Muscle layer of duodenum (tissue), 2 donors: ENCODE data around the gene TFPT.

Experiments
- H3K27ac ChIP-seq: one replicate; pipeline ENCODE4 v1.7.0; 2013; ENCODE audit warnings: mild to moderate bottlenecking, low read length
- H3K27me3 ChIP-seq: one replicate; pipeline ENCODE4 v1.7.0; 2013; ENCODE audit warnings: low read depth, mild to moderate bottlenecking, control low read depth, low read length
- H3K36me3 ChIP-seq, 2 donors: one replicate each; pipeline ENCODE4 v1.7.0; 2013; ENCODE audit warnings: low read length in 2 of 2, control low read depth in 1 of 2, mild to moderate bottlenecking in 1 of 2; ENCODE audit not compliant: insufficient read depth in 2 of 2, control insufficient read depth in 1 of 2
- H3K4me1 ChIP-seq, 2 donors: one replicate each; pipeline ENCODE4 v1.7.0; 2013; ENCODE audit warnings: low read length in 2 of 2, mild to moderate bottlenecking in 2 of 2, control low read depth in 1 of 2, moderate library complexity in 1 of 2; ENCODE audit not compliant: insufficient read depth in 2 of 2, control insufficient read depth in 1 of 2
- H3K4me3 ChIP-seq, 2 donors: one replicate each; pipeline ENCODE4 v1.7.0; 2013; ENCODE audit warnings: low read length in 2 of 2, low read depth in 1 of 2, mild to moderate bottlenecking in 1 of 2
- H3K9me3 ChIP-seq, 2 donors: one replicate each; pipeline ENCODE4 v1.7.0; 2013; ENCODE audit warnings: low read length in 2 of 2, control low read depth in 1 of 2, mild to moderate bottlenecking in 1 of 2; ENCODE audit not compliant: control insufficient read depth in 1 of 2
- donor health status: healthy.

The TFPT gene

DNA sequence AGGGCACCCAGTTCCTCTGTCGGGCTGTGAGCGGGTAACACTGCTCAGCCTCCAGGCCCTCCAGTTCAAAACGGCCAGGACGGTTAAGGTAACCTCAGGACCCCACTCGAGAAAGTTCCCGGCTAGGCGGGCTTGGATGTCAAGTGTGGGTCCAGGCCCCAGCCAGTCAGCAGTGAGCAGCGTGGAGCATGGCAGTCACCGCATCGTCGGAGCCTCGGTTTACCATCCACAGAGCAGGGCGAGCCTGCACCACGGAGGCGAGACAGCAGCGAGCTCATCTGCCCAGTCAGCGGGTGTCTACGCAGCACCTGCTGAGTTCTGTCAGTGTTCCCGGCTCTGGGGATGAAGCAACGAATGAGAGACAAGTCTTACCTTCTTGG lies 14.2 kb upstream of the TFPT start:
- no peaks in the 10 kb centered on the region for H3K9me3 ChIP-seq
- no peaks in the 10 kb centered on the region for H3K27me3 ChIP-seq
- peaks cover 22 to 72% of the 10 kb centered on the region in 2 donors for H3K36me3 ChIP-seq
- no peak overlapping the region for H3K4me3 ChIP-seq
- H3K4me1 ChIP-seq: no peaks in the 10 kb centered on the region
- H3K27ac ChIP-seq: no peak overlapping the region

DNA sequence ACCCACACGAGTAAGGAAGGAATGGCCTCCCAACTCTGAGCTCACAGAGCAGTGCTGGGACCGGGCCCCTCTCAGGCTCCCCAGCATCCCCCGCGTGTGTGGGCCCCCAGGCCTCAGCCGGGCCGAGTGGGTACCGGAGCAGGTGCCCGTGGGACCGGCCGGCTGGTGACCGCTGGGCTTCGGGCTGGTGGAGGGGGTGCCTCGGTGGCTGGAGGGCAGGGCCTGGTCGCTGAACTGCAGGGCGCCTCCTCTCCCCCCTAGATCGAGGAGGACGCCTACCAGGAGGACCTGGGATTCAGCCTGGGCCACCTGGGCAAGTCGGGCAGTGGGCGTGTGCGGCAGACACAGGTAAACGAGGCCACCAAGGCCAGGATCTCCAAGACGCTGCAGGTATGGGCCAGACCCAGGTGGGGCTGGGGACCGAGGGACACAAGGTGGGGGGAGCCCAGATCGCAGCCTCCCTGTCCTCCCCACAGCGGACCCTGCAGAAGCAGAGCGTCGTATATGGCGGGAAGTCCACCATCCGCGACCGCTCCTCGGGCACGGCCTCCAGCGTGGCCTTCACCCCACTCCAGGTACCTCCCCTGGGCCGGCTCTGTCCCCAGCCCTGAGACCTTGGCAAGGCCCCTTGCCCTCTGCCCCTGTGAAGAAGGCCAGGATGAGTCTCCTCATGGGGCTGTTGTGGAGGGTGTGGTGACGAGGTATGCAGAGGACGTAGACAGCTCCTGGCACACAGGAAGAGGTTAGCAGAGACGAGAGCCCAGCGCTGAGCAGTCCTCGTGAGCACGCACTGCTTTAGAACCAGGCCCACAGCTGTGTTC lies 13.5 kb upstream of the TFPT start:
- H3K4me1 ChIP-seq: no peaks in the 10 kb centered on the region
- H3K9me3 ChIP-seq: no peaks in the 10 kb centered on the region
- H3K4me3 ChIP-seq: no peak overlapping the region
- H3K27me3 ChIP-seq: no peaks in the 10 kb centered on the region
- H3K27ac ChIP-seq: no peak overlapping the region
- H3K36me3 ChIP-seq: peaks cover 27 to 78% of the 10 kb centered on the region in 2 donors

GRCh38 chr19:54128441-54128725 lies 12.9 kb upstream of the TFPT start:
- Histone ChIP-seq H3K4me3 (no peak overlapping the region), H3K4me1 (no peaks in the 10 kb centered on the region), H3K27me3 (no peaks in the 10 kb centered on the region), H3K36me3 (peaks cover 30 to 85% of the 10 kb centered on the region in 2 donors), H3K9me3 (no peaks in the 10 kb centered on the region), H3K27ac (no peak overlapping the region)

GRCh38 chr19:54127688-54128440 lies 12.4 kb upstream of the TFPT start:
- Histone ChIP-seq H3K4me1 (no peaks in the 10 kb centered on the region), H3K27me3 (no peaks in the 10 kb centered on the region), H3K9me3 (no peaks in the 10 kb centered on the region), H3K27ac (no peak overlapping the region), H3K4me3 (no peak overlapping the region), H3K36me3 (peaks cover 30 to 90% of the 10 kb centered on the region in 2 donors)

DNA sequence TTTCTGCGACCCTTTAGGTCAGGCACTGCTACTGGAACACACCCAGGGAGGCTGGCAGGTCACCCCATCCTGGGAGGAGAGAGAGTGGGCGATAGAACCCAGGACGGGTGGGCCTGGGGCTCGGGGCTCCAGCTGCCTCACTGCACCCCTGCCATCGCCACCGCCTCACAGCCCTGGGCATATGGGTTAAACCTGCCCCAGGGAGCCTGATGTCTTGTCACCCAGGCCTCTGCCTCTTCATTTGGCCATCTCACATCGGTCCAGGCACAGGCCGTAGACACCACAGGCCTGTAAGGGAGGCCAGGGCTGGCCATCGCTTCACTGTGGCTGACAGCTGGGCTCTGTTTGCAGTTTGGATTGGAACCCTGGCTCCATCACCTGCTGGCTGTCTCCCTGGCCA lies 10.3 kb upstream of the TFPT start:
- Histone ChIP-seq H3K27me3 (no peaks in the 10 kb centered on the region), H3K4me1 (no peaks in the 10 kb centered on the region), H3K4me3 (no peak overlapping the region), H3K27ac (no peak overlapping the region), H3K36me3 (peaks cover 37 to 94% of the 10 kb centered on the region in 2 donors), H3K9me3 (no peaks in the 10 kb centered on the region)

DNA sequence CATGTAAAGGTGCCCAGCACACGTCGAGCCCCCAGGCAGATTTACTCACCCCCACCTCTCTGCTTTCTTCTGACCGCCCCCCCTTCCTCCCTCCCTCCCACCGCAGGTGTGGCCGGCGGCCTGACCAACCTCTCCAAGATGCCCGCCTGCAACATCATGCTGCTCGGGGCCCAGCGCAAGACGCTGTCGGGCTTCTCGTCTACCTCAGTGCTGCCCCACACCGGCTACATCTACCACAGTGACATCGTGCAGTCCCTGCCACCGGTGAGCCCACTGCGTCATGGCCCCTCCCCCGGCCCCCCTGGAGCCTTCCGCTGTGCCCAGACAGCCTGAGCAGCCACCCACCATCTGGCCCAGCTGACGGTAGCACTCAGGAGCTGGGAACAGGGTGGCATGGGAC lies 8.9 kb upstream of the TFPT start:
- H3K27ac ChIP-seq: no peak overlapping the region
- H3K4me3 ChIP-seq: no peak overlapping the region
- H3K36me3 ChIP-seq: peaks cover 44 to 93% of the 10 kb centered on the region in 2 donors
- no peaks in the 10 kb centered on the region for H3K4me1 ChIP-seq
- H3K27me3 ChIP-seq: no peaks in the 10 kb centered on the region
- no peaks in the 10 kb centered on the region for H3K9me3 ChIP-seq

GRCh38 chr19:54123682-54124081 lies 8.2 kb upstream of the TFPT start:
- H3K27ac ChIP-seq: no peak overlapping the region
- H3K36me3 ChIP-seq: peaks cover 46 to 88% of the 10 kb centered on the region in 2 donors
- no peaks in the 10 kb centered on the region for H3K27me3 ChIP-seq
- no peaks in the 10 kb centered on the region for H3K4me1 ChIP-seq
- H3K4me3 ChIP-seq: no peak overlapping the region
- H3K9me3 ChIP-seq: no peaks in the 10 kb centered on the region

DNA sequence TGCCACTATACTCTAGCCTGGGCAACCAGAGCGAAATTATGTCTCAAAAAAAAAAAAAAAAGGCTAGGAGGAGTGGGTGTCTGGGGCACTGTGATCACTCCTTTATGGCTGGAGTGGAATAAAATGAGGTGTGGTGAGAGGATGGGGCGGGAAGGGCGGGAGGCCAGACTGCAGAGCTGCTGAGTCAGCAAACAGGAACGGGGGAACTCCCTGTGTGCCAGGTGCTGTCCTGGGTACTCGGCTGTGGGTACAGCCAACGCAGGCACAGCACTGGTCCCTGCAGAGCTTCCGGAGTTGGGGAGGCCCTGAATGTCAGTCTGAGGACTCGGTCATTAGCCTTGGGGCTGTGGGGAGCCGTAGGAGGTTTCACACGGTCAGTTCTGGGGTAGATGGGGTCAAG lies 5.8 kb upstream of the TFPT start:
- H3K9me3 ChIP-seq: no peaks in the 10 kb centered on the region
- H3K4me1 ChIP-seq: peaks cover 0 to 10% of the 10 kb centered on the region in 2 donors
- peaks cover 48 to 73% of the 10 kb centered on the region in 2 donors for H3K36me3 ChIP-seq
- no peak overlapping the region for H3K4me3 ChIP-seq
- no peaks in the 10 kb centered on the region for H3K27me3 ChIP-seq
- no peak overlapping the region for H3K27ac ChIP-seq

- Histone ChIP-seq H3K4me3 (peak overlapping the region; percentile 84 to 94), H3K4me1 (peaks cover 0 to 24% of the 10 kb centered on the region in 2 donors), H3K9me3 (no peaks in the 10 kb centered on the region), H3K27me3 (no peaks in the 10 kb centered on the region), H3K27ac (peak overlapping the region; percentile 99), H3K36me3 (peaks cover 18 to 29% of the 10 kb centered on the region in 2 donors)
Observed at GRCh38 chr19:54114340-54115108, 933 bp downstream of the TFPT start.

DNA sequence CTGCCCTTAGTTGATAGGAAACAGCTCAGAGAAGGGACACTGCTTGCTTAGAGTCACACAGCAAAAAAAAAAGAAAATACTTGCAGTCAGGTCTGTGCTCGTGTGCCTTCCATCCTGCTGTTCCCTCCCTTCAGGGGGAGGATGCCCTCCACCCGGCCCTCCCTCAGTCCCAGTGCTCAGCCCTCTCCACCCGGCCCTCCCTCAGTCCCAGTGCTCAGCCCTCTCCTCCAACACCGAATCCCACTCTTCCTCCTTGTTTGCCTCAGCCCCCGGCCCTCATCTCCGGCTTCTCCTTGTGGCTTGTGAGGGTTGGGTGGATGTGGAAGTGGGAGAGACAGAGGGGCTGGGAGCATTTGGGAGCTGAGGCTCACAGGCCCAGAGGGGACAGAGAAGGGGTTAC lies 5.8 kb downstream of the TFPT start:
- H3K9me3 ChIP-seq: no peaks in the 10 kb centered on the region
- peaks cover 0 to 8% of the 10 kb centered on the region in 2 donors for H3K4me1 ChIP-seq
- H3K4me3 ChIP-seq: no peak overlapping the region
- H3K27me3 ChIP-seq: no peaks in the 10 kb centered on the region
- H3K36me3 ChIP-seq: peaks cover 25 to 58% of the 10 kb centered on the region in 2 donors
- no peak overlapping the region for H3K27ac ChIP-seq

GRCh38 chr19:54108496-54108895 lies 7.0 kb downstream of the TFPT start:
- no peak overlapping the region for H3K27ac ChIP-seq
- no peaks in the 10 kb centered on the region for H3K9me3 ChIP-seq
- H3K4me1 ChIP-seq: peaks cover 1 to 10% of the 10 kb centered on the region in 2 donors
- H3K4me3 ChIP-seq: no peak overlapping the region
- H3K27me3 ChIP-seq: no peaks in the 10 kb centered on the region
- H3K36me3 ChIP-seq: peaks cover 25 to 58% of the 10 kb centered on the region in 2 donors
